ENCODE measurements around the gene FUT7. TPM values are rescaled to one million over a fixed set of nuclear protein-coding genes. Genes with fewer than 3 reads are reported as not detected.

The FUT7 gene
- total RNA-seq, 1 experiment from 2014 or later = not detected

- Histone ChIP-seq H3T11ph (ENCODE audit: low read length) (no peak overlapping the region), H3K9me3 (ENCODE audit: control insufficient read depth, low read depth, low read length) (no peaks in the 10 kb centered on the region), H4K5ac (ENCODE audit: insufficient read length, low read depth, low read length) (no peak overlapping the region), H2AFZ (ENCODE audit: low read length) (no peak overlapping the region), H3K27ac (ENCODE audit: insufficient read length, low read depth, low read length) (no peak overlapping the region), H2BK12ac (ENCODE audit: insufficient read length, low read depth, low read length) (no peak overlapping the region), H3K4me1 (ENCODE audit: insufficient read depth, low read length) (no peaks in the 10 kb centered on the region), H3K23me2 (ENCODE audit: insufficient read length, low read depth, low read length, poor library complexity, severe bottlenecking) (peaks cover 6% of the 10 kb centered on the region), H4K20me1 (ENCODE audit: control insufficient read depth, insufficient read depth, insufficient read length) (no peaks in the 10 kb centered on the region), H3K14ac (ENCODE audit: insufficient read depth, low read length) (no peak overlapping the region), H3K27me3 (ENCODE audit: insufficient read depth, low read length) (no peaks in the 10 kb centered on the region; the same call in 1 of the 2 replicates), H4K91ac (ENCODE audit: insufficient read length, low read depth, low read length) (no peak overlapping the region), H2BK15ac (ENCODE audit: low read depth, low read length) (no peak overlapping the region), H4K8ac (replicated peaks; ENCODE audit: insufficient read length, low read depth, low read length) (no peak overlapping the region), H2AK5ac (ENCODE audit: insufficient read length, low read length) (no peak overlapping the region), H3K9ac (ENCODE audit: extremely low read depth, insufficient read length, low read length) (no peak overlapping the region), H2BK120ac (ENCODE audit: low read depth, low read length, poor library complexity, severe bottlenecking) (no peak overlapping the region), H2BK5ac (ENCODE audit: insufficient read length, low read length) (no peak overlapping the region), H3K79me1 (ENCODE audit: insufficient read depth, low read depth, low read length, poor library complexity, severe bottlenecking) (no peaks in the 10 kb centered on the region), H2BK20ac (ENCODE audit: low read depth, low read length, poor library complexity, severe bottlenecking) (no peak overlapping the region), H3K18ac (ENCODE audit: insufficient read length, low read depth, low read length) (no peak overlapping the region), H3K4me2 (ENCODE audit: insufficient read depth, insufficient read length, low read length) (no peak overlapping the region), H3K4ac (ENCODE audit: low read depth, low read length) (no peak overlapping the region), H3K56ac (ENCODE audit: insufficient read length, low read depth, low read length) (no peak overlapping the region), H3K79me2 (ENCODE audit: insufficient read depth, low read length) (no peaks in the 10 kb centered on the region), H3K23ac (ENCODE audit: insufficient read length, low read depth, low read length) (no peak overlapping the region)
- DNase-seq = no peak
- WGBS (ENCODE audit: extremely low coverage, insufficient read length, low lambda C conversion rate) = no CpG with 5 or more reads among the region's 9 CpGs
- H3K27ac Mint-ChIP-seq = no peak overlapping the region
- H3K4me1 Mint-ChIP-seq = peaks cover 2 to 7% of the 10 kb centered on the region in 2 experiments
- H3K9me3 Mint-ChIP-seq = no peaks in the 10 kb centered on the region
- H3K4me3 Mint-ChIP-seq = no peak overlapping the region
- peaks cover 35% of the 10 kb centered on the region for H3K27me3 Mint-ChIP-seq (ENCODE audit: low read depth)
- no peak for TF ChIP-seq CTCF (conservative IDR thresholded peaks at IDR 0.05)
- H3K36me3 Mint-ChIP-seq (ENCODE audit: insufficient read depth in 1 of 3, low read depth in 3 of 3) = no peaks in the 10 kb centered on the region
Measured at GRCh38 chr9:137058521-137059234, 26.8 kb upstream of the FUT7 start.

Data from H9 (cell line).